Subcutaneous adipose tissue (tissue), 4 donors: ENCODE measurements around the gene CRISPLD2. TPM values are rescaled to one million over a fixed set of nuclear protein-coding genes. Genes with fewer than 3 reads are reported as not detected.

ENCODE experiments used
- CTCF ChIP-seq: fragments of 450-650 bp; IDR thresholded peaks from one replicate; pipeline ENCODE4 v1.5.1; 2016; ENCODE audit warnings: low read depth, mild to moderate bottlenecking, control low read depth, antibody characterized with exemption, moderate library complexity
- total RNA-seq, 4 donors: library from RNA; depleted of rRNA; stranded (reverse); fragments of >200 nt; gene quantifications; one replicate each; pipeline ENCODE4 v1.1.0, GENCODE V29; 2016

CRISPLD2 gene
- total RNA-seq, 4 donors from 2014 or later, result 66.0 to 160 (median 116) TPM

DNA sequence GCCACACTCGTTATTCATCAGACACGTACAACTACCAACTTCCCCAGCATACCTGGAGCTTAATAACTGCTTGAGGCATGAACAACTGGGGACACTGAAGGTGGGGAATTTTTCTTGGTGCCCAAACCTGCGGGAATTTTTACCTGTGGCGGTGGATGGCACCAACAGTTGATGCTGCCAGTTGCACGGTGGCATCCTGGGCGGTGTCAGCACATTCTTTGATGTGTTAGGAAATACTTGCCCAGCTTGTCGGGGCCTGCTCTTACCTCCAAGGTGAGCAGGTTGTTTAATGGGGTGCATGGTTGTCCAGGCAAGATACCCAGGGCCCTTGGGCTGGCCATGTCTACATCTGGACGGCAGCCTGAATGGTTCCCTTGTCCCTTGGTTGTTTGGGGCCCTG is 79.6 kb downstream of the CRISPLD2 start:
- no peak for TF ChIP-seq CTCF

DNA sequence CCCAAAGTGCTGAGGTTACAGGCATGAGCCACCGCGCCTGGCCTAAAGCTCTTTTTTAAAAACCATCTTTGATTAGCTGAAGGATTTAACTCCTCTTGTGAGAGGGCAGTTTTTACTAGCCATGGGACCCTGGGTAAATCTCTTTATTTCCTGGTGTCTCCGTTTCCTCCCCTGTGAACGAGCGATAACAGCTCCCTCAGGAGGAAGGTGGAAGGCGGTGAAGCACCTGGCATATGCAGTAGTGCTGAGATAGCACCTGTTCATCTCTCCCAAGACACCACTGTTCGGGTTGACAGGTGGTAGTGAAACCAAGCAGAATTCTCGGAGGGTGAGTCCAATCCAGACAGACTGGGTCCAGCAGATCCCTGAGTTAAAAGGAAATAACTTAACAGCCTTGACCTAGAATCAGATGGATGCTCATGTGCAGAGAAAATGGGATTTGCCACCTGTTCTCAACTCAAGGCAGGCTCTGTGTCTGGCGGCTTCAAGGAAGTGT is 86.2 kb downstream of the CRISPLD2 start:
- no peak for TF ChIP-seq CTCF

DNA sequence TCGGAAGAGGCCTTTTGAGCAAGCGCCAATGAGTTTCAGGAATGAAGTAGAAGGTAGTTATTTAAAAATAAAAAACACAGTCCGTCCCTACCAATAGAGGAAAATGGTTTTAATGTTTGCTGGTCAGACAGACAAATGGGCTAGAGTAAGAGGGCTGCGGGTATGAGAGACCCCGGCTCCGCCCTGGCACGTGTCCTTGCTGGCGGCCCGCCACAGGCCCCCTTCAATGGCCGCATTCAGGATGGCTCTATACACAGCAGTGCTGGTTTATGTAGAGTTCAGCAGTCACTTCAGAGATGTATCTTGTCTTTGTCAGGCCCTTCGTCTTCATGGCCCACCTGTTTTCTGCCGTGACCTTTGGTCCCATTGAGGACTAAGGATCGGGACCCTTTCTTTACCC is 87.3 kb downstream of the CRISPLD2 start:
- no peak for TF ChIP-seq CTCF

DNA sequence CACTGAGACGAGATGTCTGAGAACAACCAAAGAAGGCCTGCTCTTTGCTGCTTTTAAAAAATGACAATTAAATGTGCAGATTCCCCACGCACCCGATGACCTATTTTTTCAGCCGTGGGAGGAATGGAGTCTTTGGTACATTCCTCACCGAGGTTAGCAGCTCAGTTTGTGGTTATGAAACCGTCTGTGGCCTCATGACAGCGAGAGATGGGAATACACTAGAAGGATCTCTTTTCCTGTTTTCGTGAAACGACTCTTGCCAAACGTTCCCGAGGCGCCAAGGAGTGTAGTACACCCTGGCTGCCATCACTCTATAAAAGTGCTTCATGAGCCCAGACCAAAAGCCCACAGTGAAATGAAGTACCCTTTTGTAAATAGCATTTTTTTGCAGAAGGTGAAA is 87.8 kb downstream of the CRISPLD2 start:
- TF ChIP-seq CTCF, result no peak

DNA sequence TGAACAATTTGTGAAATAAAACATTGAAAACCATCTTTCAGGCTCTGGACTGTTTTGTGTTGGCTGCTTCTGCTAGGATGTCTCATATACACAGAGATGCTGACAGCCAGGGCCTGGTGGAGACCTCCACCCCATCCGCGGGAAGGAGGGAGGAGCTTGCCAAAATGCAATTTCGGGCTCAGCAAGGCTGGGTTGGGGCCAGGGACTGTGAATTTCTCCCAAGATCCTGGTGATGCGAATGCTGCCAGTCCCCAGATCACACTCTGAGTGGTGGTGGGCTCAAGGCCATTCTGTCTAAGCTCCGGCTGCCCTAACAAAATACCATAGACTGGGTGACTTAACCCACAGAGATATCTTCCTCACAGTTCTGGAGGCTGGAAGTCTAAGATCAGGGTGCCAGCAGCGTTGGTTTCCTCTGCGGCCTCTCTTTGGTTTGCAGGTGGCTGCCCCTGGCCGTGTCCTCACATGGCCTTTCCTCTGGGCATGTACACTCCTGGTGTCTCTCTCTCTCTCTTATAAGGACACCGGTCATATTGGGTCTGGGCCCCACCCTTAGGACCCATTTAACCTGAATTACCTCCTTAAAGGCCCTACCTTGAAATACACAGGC is 89.8 kb downstream of the CRISPLD2 start:
- TF ChIP-seq CTCF, result no peak

GRCh38 chr16:84911486-84912216 is 91.9 kb downstream of the CRISPLD2 start:
- TF ChIP-seq CTCF, result no peak

DNA sequence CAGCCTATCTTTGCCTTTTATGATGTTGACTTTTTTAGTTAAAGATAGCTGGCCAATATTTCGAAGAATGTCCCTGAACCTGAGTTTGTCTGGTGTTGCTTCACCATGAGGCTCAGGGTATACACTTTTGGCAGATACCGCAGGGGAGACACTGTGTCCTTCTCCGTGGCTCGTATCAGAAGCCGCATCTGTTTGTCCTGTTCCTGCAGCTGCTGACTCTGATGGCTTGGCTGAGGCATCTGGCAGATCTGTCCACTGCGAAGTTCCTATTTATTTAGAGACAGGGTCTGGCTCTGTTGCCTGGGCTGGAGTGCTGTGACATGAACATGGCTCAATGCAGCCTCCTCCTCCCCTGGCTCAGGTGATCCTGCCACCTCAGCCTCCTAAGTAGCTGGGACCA is 93.5 kb downstream of the CRISPLD2 start:
- no peak for TF ChIP-seq CTCF
